Neural crest cell (in vitro differentiated cells): ENCODE measurements around the gene REPS1. TPM values are rescaled to one million over a fixed set of nuclear protein-coding genes. Genes with fewer than 3 reads are reported as not detected.
A peak's percentile ranks its signal among the peaks of the same experiment; 100 is the strongest.
"Not testable (repeated sequence)": the region's sequence is repeated elsewhere in the genome, so short reads cannot be mapped to it uniquely, and the experiment has no call there.

Experiments
- DNase-seq: peaks from one replicate; pipeline ENCODE4 v3.0.0; 2021; ENCODE audit warnings: low read depth, mixed read lengths, low spot score
- H3K27ac Mint-ChIP-seq: one replicate; pipeline ENCODE4 v1.8.0; 2021; ENCODE audit warnings: mild to moderate bottlenecking, mixed read lengths; ENCODE audit not compliant: unreplicated experiment
- H3K27me3 Mint-ChIP-seq: 2 replicates; pipeline ENCODE4 v1.8.0; 2021; ENCODE audit warnings: low read depth, mild to moderate bottlenecking, mixed read lengths
- H3K36me3 Mint-ChIP-seq: 2 replicates; pipeline ENCODE4 v1.8.0; 2021; ENCODE audit warnings: low read depth, mild to moderate bottlenecking, mixed read lengths
- H3K4me1 Mint-ChIP-seq: 2 replicates; pipeline ENCODE4 v1.8.0; 2021; ENCODE audit warnings: mixed read lengths
- H3K4me3 Mint-ChIP-seq: one replicate; pipeline ENCODE4 v1.8.0; 2021; ENCODE audit warnings: mild to moderate bottlenecking, mixed read lengths
- H3K9me3 Mint-ChIP-seq: 2 replicates; pipeline ENCODE4 v1.8.0; 2021; ENCODE audit warnings: mixed read lengths
- CTCF ChIP-seq: fragments of 200-600 bp; sonication (generic); conservative IDR thresholded peaks from 2 replicates; pipeline ENCODE4 v1.5.0; 2021; ENCODE audit warnings: antibody characterized with exemption, mild to moderate bottlenecking
- total RNA-seq: library from RNA; stranded (reverse); gene quantifications from 2 replicates; pipeline ENCODE4 v1.2.1, GENCODE V29; 2021

The REPS1 gene
- total RNA-seq, 1 donor from 2014 or later = 61.1 TPM

DNA sequence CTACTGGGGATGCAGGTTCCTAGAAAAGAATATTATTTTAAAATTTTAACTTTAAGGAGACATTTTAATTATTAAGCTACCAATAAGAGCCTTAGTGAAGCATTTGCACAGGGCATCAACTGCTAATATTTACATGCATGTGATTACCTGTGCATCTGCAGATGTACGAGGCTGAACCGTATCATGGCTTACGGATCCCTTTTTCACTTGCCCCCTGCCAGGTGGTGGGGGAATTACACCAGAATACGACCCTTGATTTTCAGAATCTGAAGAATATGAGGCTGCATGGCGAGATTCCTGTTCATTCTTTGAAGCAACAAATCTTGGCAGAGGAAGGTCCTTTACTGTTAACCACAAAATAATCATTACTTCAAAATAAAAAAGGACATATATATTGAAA is 42.7 kb downstream of the REPS1 start:
- H3K27me3 Mint-ChIP-seq = no peaks in the 10 kb centered on the region
- H3K9me3 Mint-ChIP-seq = no peaks in the 10 kb centered on the region

DNA sequence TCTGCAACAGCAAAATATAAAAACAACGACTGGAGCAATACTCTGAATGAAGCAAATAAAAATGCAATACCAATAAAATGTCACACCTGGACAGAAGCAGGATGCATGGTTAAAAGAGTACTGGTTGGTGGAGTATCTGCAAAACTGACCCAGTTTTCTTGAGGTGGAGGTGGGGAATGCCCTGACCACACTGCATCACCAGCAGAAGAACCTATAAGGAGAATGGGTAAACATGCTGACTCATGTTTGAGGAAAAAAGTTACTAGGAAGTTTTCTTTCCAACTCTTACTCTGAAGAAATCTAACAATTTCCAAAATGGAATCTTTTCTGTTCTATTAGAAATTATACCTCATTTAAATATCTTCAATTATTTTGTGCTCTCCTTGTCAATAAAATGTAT is 43.6 kb downstream of the REPS1 start:
- H3K36me3 Mint-ChIP-seq = peaks cover 7% of the 10 kb centered on the region
- no peak for TF ChIP-seq CTCF
- no peaks in the 10 kb centered on the region for H3K27me3 Mint-ChIP-seq
- no peak overlapping the region for H3K4me3 Mint-ChIP-seq
- no peak overlapping the region for H3K27ac Mint-ChIP-seq
- DNase-seq = no peak
- H3K9me3 Mint-ChIP-seq = no peaks in the 10 kb centered on the region
- peaks cover 18% of the 10 kb centered on the region for H3K4me1 Mint-ChIP-seq

More for the DNA sequence above, 42.7 kb downstream of the REPS1 start:
- Mint-ChIP-seq H3K36me3 (peaks cover 7% of the 10 kb centered on the region), H3K4me3 (no peak overlapping the region), H3K4me1 (peaks cover 18% of the 10 kb centered on the region), H3K27ac (no peak overlapping the region)
- peak; percentile 44 for TF ChIP-seq CTCF
- DNase-seq = no peak

DNA sequence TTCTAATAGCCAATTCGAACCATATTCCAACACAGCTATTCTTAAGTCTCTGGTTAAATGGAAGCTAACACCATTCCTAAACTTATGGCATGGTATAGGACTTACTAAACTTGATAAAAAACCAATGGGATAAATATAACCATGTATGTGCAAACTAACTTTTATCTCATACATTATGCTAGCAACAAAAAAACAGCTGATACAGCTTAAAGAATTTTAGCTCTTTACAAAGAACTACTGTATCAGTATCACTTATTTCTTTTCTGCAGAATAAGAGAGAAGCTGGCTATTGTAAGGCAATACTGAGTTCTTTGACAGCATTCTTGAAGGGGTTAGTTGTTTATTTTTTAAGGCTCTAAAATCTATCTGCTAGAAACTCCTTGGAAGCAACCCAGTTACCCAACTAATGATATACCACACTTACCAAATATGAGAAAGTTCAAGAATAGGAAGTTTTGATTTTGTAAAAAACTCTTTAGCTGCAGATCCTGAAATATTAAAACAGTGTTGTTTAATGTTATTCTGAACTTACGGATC is 44.9 kb downstream of the REPS1 start:
- no peak for TF ChIP-seq CTCF
- H3K36me3 Mint-ChIP-seq = peaks cover 10% of the 10 kb centered on the region
- H3K27me3 Mint-ChIP-seq = no peaks in the 10 kb centered on the region
- DNase-seq = no peak
- H3K4me1 Mint-ChIP-seq = peaks cover 11% of the 10 kb centered on the region
- H3K4me3 Mint-ChIP-seq = no peak overlapping the region
- no peaks in the 10 kb centered on the region for H3K9me3 Mint-ChIP-seq
- H3K27ac Mint-ChIP-seq = no peak overlapping the region

DNA sequence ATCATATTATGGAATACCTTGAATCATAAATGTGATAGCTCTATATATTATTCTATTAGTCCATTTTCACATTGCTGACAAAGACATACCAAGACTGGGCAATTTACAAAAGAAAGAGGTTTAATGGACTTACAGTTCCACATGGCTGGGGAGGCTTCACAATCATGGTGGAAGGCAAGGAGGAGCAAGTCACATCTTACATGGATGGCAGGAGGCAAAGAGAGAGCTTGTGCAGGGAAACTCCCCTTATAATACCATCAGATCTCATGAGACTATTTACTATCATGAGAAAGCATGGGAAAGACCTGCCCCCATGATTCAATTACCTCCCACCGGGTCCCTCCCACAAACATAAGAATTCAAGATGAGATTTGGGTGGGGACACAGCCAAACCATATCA is 51.2 kb downstream of the REPS1 start:
- DNase-seq, H3K4me3 Mint-ChIP-seq, H3K4me1 Mint-ChIP-seq, H3K9me3 Mint-ChIP-seq, H3K27ac Mint-ChIP-seq, H3K27me3 Mint-ChIP-seq: not testable (repeated sequence)
- H3K36me3 Mint-ChIP-seq = peaks cover 28% of the 10 kb centered on the region

DNA sequence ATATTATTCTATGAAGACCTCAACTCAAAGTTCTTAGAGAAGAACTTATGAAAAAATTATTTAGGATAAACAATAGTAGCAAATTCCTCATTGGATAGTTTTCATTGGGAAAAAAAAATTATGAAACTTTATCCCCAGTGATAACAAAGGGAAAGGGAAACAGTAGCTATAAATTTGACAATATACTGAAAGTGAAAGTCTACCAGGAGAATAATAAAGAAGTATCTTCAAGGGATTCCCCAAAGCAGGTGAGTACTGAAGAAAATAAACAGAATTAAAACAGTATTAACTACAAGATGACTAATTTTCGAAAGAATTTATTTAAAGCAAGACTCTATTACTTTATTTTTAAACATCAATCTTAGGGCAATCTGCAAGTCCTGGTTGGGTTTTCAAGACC is 56.4 kb downstream of the REPS1 start:
- DNase-seq = no peak
- peaks cover under 1% of the 10 kb centered on the region for H3K9me3 Mint-ChIP-seq
- H3K27me3 Mint-ChIP-seq = no peaks in the 10 kb centered on the region
- no peak overlapping the region for H3K27ac Mint-ChIP-seq
- peaks cover 12% of the 10 kb centered on the region for H3K36me3 Mint-ChIP-seq
- TF ChIP-seq CTCF = no peak
- peaks cover 6% of the 10 kb centered on the region for H3K4me1 Mint-ChIP-seq
- no peak overlapping the region for H3K4me3 Mint-ChIP-seq

DNA sequence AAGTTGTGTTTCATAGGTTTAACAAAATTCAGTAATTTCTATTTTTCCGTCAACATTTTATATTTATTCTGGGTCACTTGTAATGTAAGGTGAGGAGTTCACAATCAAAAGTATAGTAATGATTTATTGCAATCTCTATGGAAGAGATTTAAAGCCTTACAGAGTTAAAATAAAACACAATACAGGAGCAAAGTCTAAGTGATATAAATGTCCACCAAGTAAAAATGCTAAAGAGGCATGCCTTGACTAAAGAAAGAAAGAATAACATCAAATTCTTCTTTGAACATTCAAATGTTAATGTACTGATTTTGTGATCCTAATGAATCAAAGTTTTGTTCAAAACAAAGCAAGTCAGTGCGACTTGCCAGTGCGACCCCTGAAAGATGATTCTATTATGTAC is 61.5 kb downstream of the REPS1 start:
- Mint-ChIP-seq H3K4me1 (peaks cover 15% of the 10 kb centered on the region), H3K4me3 (no peak overlapping the region), H3K27ac (no peak overlapping the region), H3K36me3 (no peaks in the 10 kb centered on the region), H3K9me3 (no peaks in the 10 kb centered on the region), H3K27me3 (no peaks in the 10 kb centered on the region)
- no peak for DNase-seq
- no peak for TF ChIP-seq CTCF
